NCI-H345 (cell line): ENCODE measurements around the gene KANK3.
"Not testable (repeated sequence)": the region's sequence is repeated elsewhere in the genome, so short reads cannot be mapped to it uniquely, and the experiment has no call there.

Experiments used
- DNase-seq: peaks from one replicate; lab custom pipeline; 2025; lab: John Stamatoyannopoulos, UW

KANK3 gene

GRCh38 chr19:8316351-8317125 lies 26.5 kb downstream of the KANK3 start:
- DNase-seq: no peak

GRCh38 chr19:8314981-8315640 lies 28.0 kb downstream of the KANK3 start:
- DNase-seq: not testable (repeated sequence)

- peak; percentile 9 for DNase-seq
Measured at GRCh38 chr19:8311461-8312260, 31.4 kb downstream of the KANK3 start.

- no peak for DNase-seq
Measured at GRCh38 chr19:8310342-8311055, 32.6 kb downstream of the KANK3 start.

GRCh38 chr19:8308891-8309291 lies 34.2 kb downstream of the KANK3 start:
- no peak for DNase-seq

- DNase-seq: peak; percentile 94
Measured at GRCh38 chr19:8307965-8308866, 34.8 kb downstream of the KANK3 start, which contains the start of gene CD320. Gene CD320, minus strand, starts transcription at chr19:8308358. Its CDS starts 68 bp downstream, at chr19:8308290.

- peak; percentile 28 for DNase-seq
Measured at GRCh38 chr19:8307400-8307964, 35.6 kb downstream of the KANK3 start.

GRCh38 chr19:8306235-8307054 lies 36.6 kb downstream of the KANK3 start:
- no peak for DNase-seq

GRCh38 chr19:8305798-8306197 lies 37.3 kb downstream of the KANK3 start:
- DNase-seq: no peak

- no peak for DNase-seq
Measured at GRCh38 chr19:8304841-8305621, 38.0 kb downstream of the KANK3 start.

GRCh38 chr19:8302734-8303133 lies 40.3 kb downstream of the KANK3 start:
- DNase-seq: no peak

GRCh38 chr19:8302357-8302691 lies 40.7 kb downstream of the KANK3 start:
- DNase-seq: no peak

- DNase-seq: not testable (repeated sequence)
Measured at GRCh38 chr19:8291337-8291736, 51.7 kb downstream of the KANK3 start.

- not testable (repeated sequence) for DNase-seq
Measured at GRCh38 chr19:8276508-8276907, 66.6 kb downstream of the KANK3 start.
